Breast epithelium (tissue), 3 donors: ENCODE measurements around the gene DIMT1.

ENCODE experiments used
- CTCF ChIP-seq, 3 donors: fragments of 450-650 bp; IDR thresholded peaks; one replicate each; pipeline ENCODE4 v1.5.1; 2016 to 2017; ENCODE audit warnings: antibody characterized with exemption in 3 of 3, mild to moderate bottlenecking in 3 of 3, moderate library complexity in 3 of 3
- POLR2A ChIP-seq: fragments of 450-650 bp; IDR thresholded peaks from one replicate; pipeline ENCODE4 v1.6.1; 2016; ENCODE audit warnings: antibody characterized with exemption, mild to moderate bottlenecking, moderate library complexity

- no peak for TF ChIP-seq POLR2A
- peak; percentile 47 to 73 (median 67) for TF ChIP-seq CTCF (IDR thresholded peaks at IDR 0.05)
Observed at GRCh38 chr5:62354028-62354874, 49.5 kb downstream of the DIMT1 start.
